HG03469 (cell line): ENCODE measurements around the gene ACAT2.
"Not testable (repeated sequence)": the region's sequence is repeated elsewhere in the genome, so short reads cannot be mapped to it uniquely, and the experiment has no call there.

Source experiments
- ATAC-seq: cut with Tn5 transposase; IDR thresholded peaks from one replicate; pipeline ENCODE4 v1.9.1; 2021; ENCODE audit warnings: mild to moderate bottlenecking, moderate library complexity, moderate number of reproducible peaks; ENCODE audit not compliant: unreplicated experiment

ACAT2 gene

GRCh38 chr6:159807150-159807858 is 45.5 kb downstream of the ACAT2 start:
- ATAC-seq = no peak

GRCh38 chr6:159808647-159809046 is 46.8 kb downstream of the ACAT2 start:
- ATAC-seq = no peak

- peak; percentile 44 for ATAC-seq
These were observed 47.3 kb downstream of the ACAT2 start for GRCh38 chr6:159809149-159809548.

GRCh38 chr6:159813781-159814180 is 51.9 kb downstream of the ACAT2 start:
- ATAC-seq = no peak

- no peak for ATAC-seq
These were observed 53.6 kb downstream of the ACAT2 start for GRCh38 chr6:159815410-159815809.

GRCh38 chr6:159816775-159817174 is 54.9 kb downstream of the ACAT2 start:
- not testable (repeated sequence) for ATAC-seq

- no peak for ATAC-seq
These were observed 56.3 kb downstream of the ACAT2 start for GRCh38 chr6:159817951-159818739.

GRCh38 chr6:159819098-159819497 is 57.3 kb downstream of the ACAT2 start:
- no peak for ATAC-seq

- no peak for ATAC-seq
These were observed 58.2 kb downstream of the ACAT2 start for GRCh38 chr6:159819932-159820640.

GRCh38 chr6:159821122-159821521 is 59.3 kb downstream of the ACAT2 start:
- no peak for ATAC-seq

- no peak for ATAC-seq
These were observed 59.9 kb downstream of the ACAT2 start for GRCh38 chr6:159821726-159822125.

- no peak for ATAC-seq
These were observed 62.1 kb downstream of the ACAT2 start for GRCh38 chr6:159823953-159824352.

GRCh38 chr6:159824690-159825089 is 62.8 kb downstream of the ACAT2 start:
- not testable (repeated sequence) for ATAC-seq

GRCh38 chr6:159826004-159826403 is 64.2 kb downstream of the ACAT2 start:
- ATAC-seq = no peak

GRCh38 chr6:159826968-159827647 is 65.3 kb downstream of the ACAT2 start:
- ATAC-seq = no peak

GRCh38 chr6:159828074-159828473 is 66.2 kb downstream of the ACAT2 start:
- no peak for ATAC-seq
